GM19455 (cell line): ENCODE results near the gene CSDE1.

Experiments used
- ATAC-seq: cut with Tn5 transposase; IDR thresholded peaks from one replicate; pipeline ENCODE4 v1.9.1; 2021; ENCODE audit not compliant: unreplicated experiment

CSDE1 gene

GRCh38 chr1:114668373-114668772 is 89.4 kb downstream of the CSDE1 start:
- no peak for ATAC-seq

GRCh38 chr1:114666954-114667353 is 90.8 kb downstream of the CSDE1 start:
- ATAC-seq, result no peak
